Measurements from ENCODE around the gene PTCD3. TPM values are rescaled to one million over a fixed set of nuclear protein-coding genes. Genes with fewer than 3 reads are reported as not detected.

PTCD3 gene
- polyA plus RNA-seq, 1 donor (not counting 4 experiments of a cell fraction or from before 2014, with no cell fraction given): 93.1 TPM

DNA sequence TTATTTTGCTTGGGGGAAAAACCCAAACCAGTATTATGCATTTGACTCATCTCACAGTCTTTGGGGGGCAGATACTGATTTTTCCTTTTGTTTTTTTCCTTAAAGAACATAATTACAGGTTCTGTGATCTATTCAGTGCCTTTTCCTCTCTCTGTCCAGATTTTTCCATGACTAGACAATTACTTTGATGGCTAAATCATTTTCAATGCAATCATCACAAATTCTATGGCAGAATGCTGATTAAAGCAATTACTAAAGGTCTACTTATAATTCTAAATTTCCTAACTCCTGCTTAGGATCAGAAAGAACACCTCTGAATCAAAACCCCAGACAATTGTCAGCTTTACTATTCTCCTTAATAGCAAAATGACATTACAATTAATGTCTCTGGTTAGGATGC lies 39.1 kb upstream of the PTCD3 start:
- Histone ChIP-seq H3K27me3 (ENCODE audit: control insufficient read depth, extremely low read depth, insufficient read depth, low read length) (no peaks in the 10 kb centered on the region), H2AFZ (ENCODE audit: control insufficient read depth, low read length) (no peak overlapping the region), H3K79me2 (ENCODE audit: control insufficient read depth, insufficient read depth, low read length) (no peaks in the 10 kb centered on the region), H3K4me2 (ENCODE audit: control insufficient read depth, extremely low read depth, insufficient read depth, low read depth, low read length) (no peak overlapping the region), H4K20me1 (ENCODE audit: control insufficient read depth, extremely low read depth, insufficient read depth, low read length) (peaks cover 3% of the 10 kb centered on the region), H3K9ac (ENCODE audit: control insufficient read depth, extremely low read depth, insufficient read depth, low read length) (no peak overlapping the region), H3K27ac (ENCODE audit: control insufficient read depth, insufficient read depth, low read length) (no peak overlapping the region), H3K4me1 (ENCODE audit: control insufficient read depth, extremely low read depth, insufficient read depth, low read length) (peaks cover 3% of the 10 kb centered on the region), H3K9me1 (ENCODE audit: control insufficient read depth, extremely low read depth, insufficient read depth, low read length) (no peaks in the 10 kb centered on the region), H3K9me3 (ENCODE audit: control insufficient read depth, low read depth, low read length) (no peaks in the 10 kb centered on the region), H3K4me3 (ENCODE audit: control insufficient read depth in 2 of 3, extremely low read depth in 1 of 3, insufficient read depth in 2 of 3, low read depth in 1 of 3, low read length in 3 of 3) (no peak overlapping the region), H3K36me3 (ENCODE audit: control insufficient read depth in 2 of 2, extremely low read depth in 1 of 2, insufficient read depth in 2 of 2, low read length in 2 of 2) (peaks cover 31 to 50% of the 10 kb centered on the region in 2 experiments)
- no peak for FAIRE-seq
- TF ChIP-seq, protein P1, sequence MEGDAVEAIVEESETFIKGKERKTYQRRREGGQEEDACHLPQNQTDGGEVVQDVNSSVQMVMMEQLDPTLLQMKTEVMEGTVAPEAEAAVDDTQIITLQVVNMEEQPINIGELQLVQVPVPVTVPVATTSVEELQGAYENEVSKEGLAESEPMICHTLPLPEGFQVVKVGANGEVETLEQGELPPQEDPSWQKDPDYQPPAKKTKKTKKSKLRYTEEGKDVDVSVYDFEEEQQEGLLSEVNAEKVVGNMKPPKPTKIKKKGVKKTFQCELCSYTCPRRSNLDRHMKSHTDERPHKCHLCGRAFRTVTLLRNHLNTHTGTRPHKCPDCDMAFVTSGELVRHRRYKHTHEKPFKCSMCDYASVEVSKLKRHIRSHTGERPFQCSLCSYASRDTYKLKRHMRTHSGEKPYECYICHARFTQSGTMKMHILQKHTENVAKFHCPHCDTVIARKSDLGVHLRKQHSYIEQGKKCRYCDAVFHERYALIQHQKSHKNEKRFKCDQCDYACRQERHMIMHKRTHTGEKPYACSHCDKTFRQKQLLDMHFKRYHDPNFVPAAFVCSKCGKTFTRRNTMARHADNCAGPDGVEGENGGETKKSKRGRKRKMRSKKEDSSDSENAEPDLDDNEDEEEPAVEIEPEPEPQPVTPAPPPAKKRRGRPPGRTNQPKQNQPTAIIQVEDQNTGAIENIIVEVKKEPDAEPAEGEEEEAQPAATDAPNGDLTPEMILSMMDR (optimal IDR thresholded peaks at IDR 0.05 in 1 of 3, IDR thresholded peaks at IDR 0.05 in 1 of 3, conservative IDR thresholded peaks at IDR 0.05 in 1 of 3; ENCODE audit: extremely low read depth in 1 of 3, insufficient read depth in 2 of 3, low read length in 3 of 3): no peak
- no peak for TF ChIP-seq EZH2 (IDR thresholded peaks at IDR 0.05; ENCODE audit: low read length)
- dilution Hi-C loops (cut with MboI; ENCODE audit: extremely low pct_ligation_motif_present, low sequenced_read_pairs): no loop called here
- no peak for DNase-seq (ENCODE audit: low read depth, low spot score)

DNA sequence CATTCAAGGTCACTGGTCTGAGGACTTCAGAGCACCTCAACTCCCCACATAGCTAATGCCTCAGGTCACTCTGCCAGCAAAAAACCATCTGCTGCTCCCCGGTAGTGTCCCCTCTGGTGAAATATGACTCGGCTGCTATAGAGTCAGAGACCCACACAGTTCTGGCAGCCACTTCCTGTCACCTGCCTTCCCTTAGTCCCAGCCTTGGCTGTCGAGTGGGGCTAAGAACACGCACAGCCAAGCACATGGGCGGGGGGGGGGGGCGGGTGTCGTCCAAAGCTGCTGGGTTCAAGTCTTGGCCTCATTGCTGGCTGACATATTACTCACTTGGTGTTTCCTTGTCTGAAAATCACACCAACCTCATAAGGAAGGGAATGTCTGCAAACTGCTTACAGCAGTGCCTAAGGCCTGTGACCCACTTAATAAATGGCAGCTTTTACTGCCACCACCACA lies 37.9 kb upstream of the PTCD3 start:
- peaks cover 3% of the 10 kb centered on the region for H4K20me1 ChIP-seq (ENCODE audit: control insufficient read depth, extremely low read depth, insufficient read depth, low read length)
- H3K27me3 ChIP-seq (ENCODE audit: control insufficient read depth, extremely low read depth, insufficient read depth, low read length): no peaks in the 10 kb centered on the region
- H3K79me2 ChIP-seq (ENCODE audit: control insufficient read depth, insufficient read depth, low read length): no peaks in the 10 kb centered on the region
- H3K4me3 ChIP-seq (ENCODE audit: control insufficient read depth in 2 of 3, extremely low read depth in 1 of 3, insufficient read depth in 2 of 3, low read depth in 1 of 3, low read length in 3 of 3): no peak overlapping the region
- H3K27ac ChIP-seq (ENCODE audit: control insufficient read depth, insufficient read depth, low read length): no peak overlapping the region
- no peak overlapping the region for H3K9ac ChIP-seq (ENCODE audit: control insufficient read depth, extremely low read depth, insufficient read depth, low read length)
- DNase-seq (ENCODE audit: low read depth, low spot score): no peak
- no peak overlapping the region for H2AFZ ChIP-seq (ENCODE audit: control insufficient read depth, low read length)
- no peaks in the 10 kb centered on the region for H3K9me3 ChIP-seq (ENCODE audit: control insufficient read depth, low read depth, low read length)
- TF ChIP-seq, protein P1 (optimal IDR thresholded peaks at IDR 0.05 in 1 of 3, IDR thresholded peaks at IDR 0.05 in 1 of 3, conservative IDR thresholded peaks at IDR 0.05 in 1 of 3; ENCODE audit: extremely low read depth in 1 of 3, insufficient read depth in 2 of 3, low read length in 3 of 3): no peak
- TF ChIP-seq EZH2 (IDR thresholded peaks at IDR 0.05; ENCODE audit: low read length): no peak
- FAIRE-seq: no peak
- no peak overlapping the region for H3K4me2 ChIP-seq (ENCODE audit: control insufficient read depth, extremely low read depth, insufficient read depth, low read depth, low read length)
- H3K4me1 ChIP-seq (ENCODE audit: control insufficient read depth, extremely low read depth, insufficient read depth, low read length): no peaks in the 10 kb centered on the region
- dilution Hi-C loops (cut with MboI; ENCODE audit: extremely low pct_ligation_motif_present, low sequenced_read_pairs): no loop called here
- H3K9me1 ChIP-seq (ENCODE audit: control insufficient read depth, extremely low read depth, insufficient read depth, low read length): no peaks in the 10 kb centered on the region
- H3K36me3 ChIP-seq (ENCODE audit: control insufficient read depth in 2 of 2, extremely low read depth in 1 of 2, insufficient read depth in 2 of 2, low read length in 2 of 2): peaks cover 38 to 57% of the 10 kb centered on the region in 2 experiments

All from keratinocyte (primary cell).